HG03521 (cell line): ENCODE measurements around the gene TIMM23.
"Not testable (repeated sequence)": the region's sequence is repeated elsewhere in the genome, so short reads cannot be mapped to it uniquely, and the experiment has no call there.

Experiments used
- ATAC-seq: cut with Tn5 transposase; IDR thresholded peaks from one replicate; pipeline ENCODE4 v1.9.1; 2021; ENCODE audit warnings: mild to moderate bottlenecking, moderate library complexity; ENCODE audit not compliant: unreplicated experiment

TIMM23 gene

GRCh38 chr10:45985590-45985989, 13.3 kb downstream of the TIMM23 start:
- ATAC-seq, result not testable (repeated sequence)

- ATAC-seq, result no peak
Observed at GRCh38 chr10:45997557-45997956, 25.3 kb downstream of the TIMM23 start.

- no peak for ATAC-seq
Observed at GRCh38 chr10:45997994-45998763, 25.9 kb downstream of the TIMM23 start.

DNA sequence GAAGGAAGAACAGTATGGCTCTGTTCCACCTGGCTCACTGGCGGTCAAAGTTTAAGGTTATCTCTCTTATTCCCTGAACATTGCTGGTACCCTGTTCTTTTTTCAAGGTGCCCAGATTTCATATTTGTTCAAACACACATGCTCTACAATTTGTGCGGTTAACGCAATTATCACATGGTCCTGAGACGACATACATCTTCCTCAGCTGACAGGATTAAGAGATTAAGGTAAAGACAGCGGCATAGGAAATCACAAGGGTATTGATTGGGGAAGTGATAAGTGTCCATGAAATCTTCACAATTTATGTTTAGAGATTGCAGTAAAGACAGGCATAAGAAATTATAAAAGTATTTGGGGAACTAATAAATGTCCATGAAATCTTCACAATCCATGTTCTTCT, 27.7 kb downstream of the TIMM23 start:
- ATAC-seq, result not testable (repeated sequence)

DNA sequence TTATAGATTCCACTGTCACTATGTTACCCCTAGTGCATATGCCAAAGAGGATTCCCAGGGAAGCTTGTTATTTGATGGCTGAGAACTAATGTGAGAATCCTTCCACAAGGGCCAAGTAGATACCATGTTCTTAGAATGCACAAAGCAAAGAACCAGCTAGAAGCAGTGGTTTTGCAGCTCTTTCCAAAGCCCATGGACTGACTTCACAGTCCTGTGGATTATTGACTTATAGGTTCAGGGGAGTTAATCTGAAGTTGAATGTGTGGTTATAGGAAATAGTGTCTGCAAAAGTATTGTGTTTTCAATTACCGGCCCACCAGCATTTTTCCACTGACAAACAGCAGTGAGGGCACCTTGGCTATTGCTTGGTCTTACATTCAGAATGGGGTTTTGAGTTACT, 28.2 kb downstream of the TIMM23 start:
- ATAC-seq, result no peak

DNA sequence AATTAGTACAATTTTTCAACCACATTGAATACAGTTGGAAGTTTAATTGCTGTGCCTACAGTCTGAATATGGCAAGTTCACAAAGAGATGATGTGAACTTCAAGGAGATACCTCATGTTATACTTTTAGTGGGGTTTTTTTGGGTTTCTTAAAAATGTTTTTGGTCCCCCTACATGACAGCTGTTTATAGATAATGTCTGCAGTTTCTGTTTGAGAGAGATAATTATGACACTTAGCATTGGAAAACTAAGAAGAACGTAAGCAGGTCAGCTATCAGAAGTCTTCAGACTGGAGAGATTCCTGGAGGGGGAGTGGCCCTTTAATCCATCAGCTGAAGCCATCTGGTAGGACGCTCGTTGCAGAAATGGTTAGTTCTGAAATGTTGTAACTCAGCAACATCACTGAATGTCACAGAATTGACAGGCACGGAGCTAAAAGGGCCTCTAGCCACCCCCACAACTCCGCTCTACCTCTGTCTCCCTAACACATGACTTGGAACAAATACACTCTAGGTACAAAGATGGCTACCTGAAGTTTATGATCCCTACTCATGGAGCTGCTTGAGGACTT, 29.0 kb downstream of the TIMM23 start:
- ATAC-seq, result no peak

DNA sequence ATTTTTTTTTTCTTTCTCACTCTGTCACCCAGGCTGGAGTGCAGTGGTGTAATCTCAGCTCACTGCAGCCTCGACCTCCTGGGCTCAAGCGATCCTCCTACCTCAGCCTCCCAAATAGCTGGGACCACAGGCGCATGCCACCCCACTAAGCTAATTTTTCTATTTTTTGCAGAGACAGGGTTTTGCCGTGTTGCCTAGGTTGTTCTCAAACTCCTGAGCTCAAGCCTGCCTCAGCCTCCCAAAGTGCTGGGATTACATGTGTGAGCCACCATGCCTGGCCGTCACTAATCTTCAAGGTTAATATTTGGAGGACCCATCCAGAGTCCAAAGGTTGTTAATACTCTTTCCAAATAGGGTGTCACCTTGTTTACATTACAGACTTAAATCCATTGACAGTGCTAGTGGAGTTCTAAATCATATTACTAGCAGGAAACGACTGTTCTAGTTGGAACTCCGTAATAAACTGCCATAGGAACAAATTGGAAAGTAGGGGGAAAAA, 29.9 kb downstream of the TIMM23 start:
- not testable (repeated sequence) for ATAC-seq

DNA sequence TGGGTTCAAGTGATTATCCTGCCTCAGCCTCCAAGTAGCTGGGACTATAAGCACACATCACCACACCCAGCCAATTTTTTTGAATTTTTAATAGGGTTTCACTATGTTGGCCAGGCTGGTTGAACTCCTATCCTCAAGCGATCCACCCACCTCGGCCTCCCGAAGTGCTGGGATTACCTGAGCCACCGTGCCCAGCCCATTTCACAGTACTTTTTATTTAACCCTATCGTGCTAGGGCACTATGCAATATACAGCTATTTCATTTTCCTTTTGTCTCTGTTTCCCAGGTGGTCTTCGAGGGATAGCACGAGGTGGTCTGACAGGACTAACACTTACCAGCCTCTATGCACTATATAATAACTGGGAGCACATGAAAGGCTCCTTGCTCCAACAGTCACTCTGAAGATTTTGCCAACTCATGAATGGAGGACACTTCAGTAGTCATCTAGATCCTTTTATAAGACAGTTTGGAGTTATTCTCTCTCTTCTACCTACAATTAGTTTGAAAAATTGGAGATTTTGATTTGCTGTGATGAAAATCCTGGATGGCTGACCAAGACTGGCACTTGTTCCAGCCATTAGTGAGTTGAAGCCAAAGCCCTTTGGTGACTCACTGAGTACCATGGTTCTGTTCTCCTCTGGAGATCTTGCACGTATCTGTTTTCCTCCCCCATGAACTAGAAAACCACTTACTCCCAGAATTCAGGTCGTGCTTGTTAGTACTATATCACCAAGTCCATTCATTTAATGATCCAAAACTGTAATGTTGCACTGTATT, 30.8 kb downstream of the TIMM23 start:
- ATAC-seq, result no peak

DNA sequence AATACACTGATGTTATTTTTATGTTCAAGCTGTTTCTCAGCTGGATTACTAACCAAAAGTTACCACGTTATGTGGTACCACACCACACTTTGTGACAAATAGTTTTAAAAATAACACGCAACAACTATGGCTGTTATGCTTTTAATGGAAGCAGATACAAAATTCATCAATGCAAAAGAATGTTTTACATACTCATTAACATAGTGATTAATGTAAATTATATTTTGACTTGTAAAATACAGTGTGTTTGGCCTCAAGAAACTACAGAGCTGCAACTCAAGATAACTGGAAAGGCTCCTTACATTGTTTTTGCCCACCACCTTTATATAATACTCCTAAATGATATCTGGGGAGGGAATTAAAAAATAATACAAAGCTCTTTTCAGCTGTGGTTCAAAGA, 32.7 kb downstream of the TIMM23 start:
- no peak for ATAC-seq

- no peak for ATAC-seq
Observed at GRCh38 chr10:46005383-46005782, 33.1 kb downstream of the TIMM23 start.

- no peak for ATAC-seq
Observed at GRCh38 chr10:46006219-46006618, 33.9 kb downstream of the TIMM23 start.

DNA sequence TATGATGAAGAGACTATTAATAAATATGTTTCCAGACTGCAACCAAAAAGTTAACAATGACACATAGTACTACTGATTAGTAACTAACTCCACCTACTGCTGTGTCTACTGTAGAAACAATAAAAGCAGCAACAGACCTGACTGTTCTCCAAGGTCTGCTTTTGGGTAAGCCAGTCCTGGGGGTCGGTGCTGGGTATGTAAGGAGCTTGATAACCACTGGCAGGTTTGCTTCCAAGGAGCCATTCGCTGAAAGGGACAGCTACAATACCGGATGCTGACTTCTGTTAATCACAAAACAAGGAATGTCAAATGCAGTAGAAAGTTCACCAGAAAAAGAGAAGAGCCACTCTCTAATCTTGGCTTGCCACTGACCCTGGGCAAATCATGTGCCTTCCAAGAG, 40.5 kb downstream of the TIMM23 start:
- no peak for ATAC-seq

GRCh38 chr10:46014206-46014605, 41.9 kb downstream of the TIMM23 start:
- no peak for ATAC-seq

DNA sequence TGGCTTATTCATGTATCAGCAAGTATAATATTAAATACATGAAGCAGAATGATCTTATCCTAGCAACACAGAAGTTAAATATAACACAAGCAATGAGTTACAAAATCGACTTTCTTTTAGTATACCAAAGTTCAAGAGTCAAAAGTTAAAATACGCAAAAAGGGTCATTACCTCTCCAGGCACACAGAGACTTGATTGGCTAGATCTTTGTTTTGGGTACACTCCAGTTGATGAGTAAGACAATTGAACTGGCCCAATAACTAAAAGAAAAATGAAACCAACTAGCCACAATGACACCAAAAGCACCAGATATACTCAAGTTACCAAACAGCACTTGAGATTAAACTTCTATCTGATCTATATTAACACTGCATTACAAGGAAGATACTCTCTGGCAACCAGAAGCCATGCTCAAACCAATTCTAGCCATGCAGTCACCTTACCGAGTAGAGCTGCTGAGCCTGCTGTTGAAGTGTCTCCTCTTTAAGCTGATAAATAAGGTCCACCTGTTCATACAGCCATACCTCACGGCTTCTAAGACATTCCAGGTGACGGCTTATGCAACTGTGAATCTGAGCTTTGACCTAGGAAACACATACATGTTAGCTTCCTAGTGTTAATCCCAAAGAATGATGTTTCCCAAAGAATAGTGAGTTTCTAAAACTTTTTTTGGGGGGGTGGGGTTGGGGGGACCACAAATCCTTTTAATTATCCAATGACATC, 42.6 kb downstream of the TIMM23 start:
- ATAC-seq, result no peak

- no peak for ATAC-seq
Observed at GRCh38 chr10:46016190-46016589, 43.9 kb downstream of the TIMM23 start.

- ATAC-seq, result no peak
Observed at GRCh38 chr10:46016811-46017210, 44.5 kb downstream of the TIMM23 start.

DNA sequence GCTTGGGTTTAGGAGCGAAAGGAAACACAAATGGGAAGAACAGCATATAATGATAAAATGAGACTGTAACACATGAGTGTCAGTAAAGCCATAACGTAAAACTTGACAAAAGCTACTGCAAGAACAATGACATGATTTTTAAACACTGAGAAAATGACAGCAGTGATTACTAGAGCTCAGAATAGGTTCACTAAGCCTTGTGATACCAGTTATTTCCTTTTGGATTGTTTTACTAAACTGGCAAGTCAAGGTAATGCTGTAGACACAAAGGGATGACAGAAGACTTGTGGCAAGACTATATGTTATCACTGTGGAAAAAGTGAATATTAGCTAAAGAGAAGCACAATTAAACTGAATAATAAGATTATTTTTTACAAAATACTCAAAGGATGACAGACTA, 45.4 kb downstream of the TIMM23 start:
- ATAC-seq, result no peak

GRCh38 chr10:46018453-46019176, 46.3 kb downstream of the TIMM23 start:
- ATAC-seq, result no peak

DNA sequence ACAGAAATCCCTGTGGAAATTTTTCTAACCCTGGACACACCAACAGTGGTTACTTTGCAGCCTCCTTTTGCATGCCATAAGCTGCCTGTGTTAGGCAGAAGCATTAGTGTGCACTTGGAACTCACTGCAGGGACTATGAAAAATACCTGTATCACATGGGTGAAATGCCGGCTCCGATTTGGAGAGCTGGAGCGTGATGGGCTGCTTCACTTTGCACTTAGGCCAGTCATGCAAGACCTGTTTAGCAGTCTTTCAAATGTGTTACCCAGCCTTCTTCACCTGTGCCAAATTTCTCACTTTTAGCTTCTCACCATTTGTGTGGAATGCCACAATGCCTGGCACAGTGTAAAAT, 46.9 kb downstream of the TIMM23 start:
- no peak for ATAC-seq

- ATAC-seq, result no peak
Observed at GRCh38 chr10:46019569-46020343, 47.5 kb downstream of the TIMM23 start.
